Esophagus muscularis mucosa (tissue), 4 donors: ENCODE results near the gene RNPS1. TPM values are rescaled to one million over a fixed set of nuclear protein-coding genes. Genes with fewer than 3 reads are reported as not detected.

Source experiments
- DNase-seq: peaks from one replicate; pipeline ENCODE4 v3.0.0-alpha.2; 2017; ENCODE audit errors: extremely low spot score
- H3K27ac ChIP-seq, 4 donors: fragments of 200-600 bp; sonication (generic); replicated peaks in 1 of 4; 1 replicate in 3 of 4; 2 replicates in 1 of 4; pipeline ENCODE4 v1.5.1; 2016 to 2019; ENCODE audit warnings: mild to moderate bottlenecking in 1 of 4
- H3K27me3 ChIP-seq, 4 donors: fragments of 200-600 bp; sonication (generic); one replicate each; pipeline versions ENCODE4 v1.5.1 to v1.6.0; 2016 to 2019
- H3K36me3 ChIP-seq, 4 donors: fragments of 200-600 bp; sonication (generic); one replicate each; pipeline ENCODE4 v1.5.1; 2016 to 2019
- H3K4me1 ChIP-seq, 4 donors: fragments of 200-600 bp; sonication (generic); one replicate each; pipeline ENCODE4 v1.5.1; 2016 to 2019
- H3K4me3 ChIP-seq, 4 donors: fragments of 200-600 bp; sonication (generic); 1 replicate in 2 of 4; 2 replicates in 2 of 4; pipeline ENCODE4 v1.5.1; 2016 to 2019; ENCODE audit warnings: mild to moderate bottlenecking in 4 of 4, moderate library complexity in 1 of 4
- H3K9me3 ChIP-seq, 4 donors: fragments of 200-600 bp; sonication (generic); 1 replicate in 3 of 4; 2 replicates in 1 of 4; pipeline ENCODE4 v1.5.1; 2016 to 2019
- CTCF ChIP-seq, 3 experiments: fragments of 200-600 bp in 2 of 3; fragments of 450-650 bp in 1 of 3; sonication (generic) in 2 of 3; IDR thresholded peaks; one replicate each; pipeline ENCODE4 v1.5.1; 2017 to 2019; ENCODE audit warnings: antibody characterized with exemption in 3 of 3, mild to moderate bottlenecking in 2 of 3, moderate library complexity in 1 of 3
- EP300 ChIP-seq: sonication (generic); formaldehyde crosslinking; IDR thresholded peaks from one replicate; pipeline ENCODE4 v1.6.1; 2017; ENCODE audit warnings: antibody characterized with exemption
- POLR2A ChIP-seq: fragments of 450-650 bp; IDR thresholded peaks from one replicate; pipeline ENCODE4 v1.6.1; 2017; ENCODE audit warnings: antibody characterized with exemption, moderate library complexity, mild to moderate bottlenecking, low read depth
- POLR2AphosphoS5 ChIP-seq, 2 donors: sonication (generic); formaldehyde crosslinking; IDR thresholded peaks; one replicate each; pipeline ENCODE4 v1.6.1; 2017; ENCODE audit warnings: antibody characterized with exemption in 2 of 2
- WGBS: methylation state at CpG from one replicate; pipeline ENCODE4 v1.1.5; 2018; 5-methylcytosine and 5-hydroxymethylcytosine counted together
- intact Hi-C: fragments of 100-400 bp; cut with DNase I; formaldehyde crosslinking; loops from one replicate; pipeline ENCODE4 v1.15.1; 2023
- total RNA-seq, 4 donors: library from RNA; depleted of rRNA; stranded (reverse); fragments of >200 nt; gene quantifications; one replicate each; pipeline versions ENCODE4 v1.1.0 to v1.2.1, GENCODE V29; 2016

Gene RNPS1
- total RNA-seq, 4 donors from 2014 or later, result 114 to 179 (median 151) TPM

- Histone ChIP-seq H3K27ac (no peak overlapping the region), H3K27me3 (no peaks in the 10 kb centered on the region), H3K9me3 (no peaks in the 10 kb centered on the region), H3K36me3 (peaks cover 11 to 69% (median 36%) of the 10 kb centered on the region in 4 donors), H3K4me3 (no peak overlapping the region), H3K4me1 (peaks cover 0 to 6% (median 0%) of the 10 kb centered on the region in 4 donors)
- no peak for DNase-seq
- intact Hi-C loops, result no loop called here
- TF ChIP-seq POLR2A (no peak), EP300 (no peak), POLR2AphosphoS5 (IDR thresholded peaks at IDR 0.05) (no peak), CTCF (IDR thresholded peaks at IDR 0.05) (no peak)
- WGBS, result 78% methylated on average over 22 of the region's 26 CpGs
Observed at GRCh38 chr16:2276368-2277195, 8.7 kb upstream of the RNPS1 start.

- Histone ChIP-seq H3K4me3 (no peak overlapping the region), H3K27me3 (no peaks in the 10 kb centered on the region), H3K9me3 (no peaks in the 10 kb centered on the region), H3K27ac (no peak overlapping the region), H3K4me1 (peaks cover 0 to 15% (median 2%) of the 10 kb centered on the region in 4 donors), H3K36me3 (peaks cover 10 to 60% (median 28%) of the 10 kb centered on the region in 4 donors)
- TF ChIP-seq POLR2A, result no peak
- no peak for TF ChIP-seq POLR2AphosphoS5 (IDR thresholded peaks at IDR 0.05)
- TF ChIP-seq CTCF (IDR thresholded peaks at IDR 0.05), result no peak
- TF ChIP-seq EP300, result no peak
- intact Hi-C loops, result no loop called here
- 80% methylated on average over 12 of the region's 30 CpGs for WGBS
- no peak for DNase-seq
Observed at GRCh38 chr16:2275476-2276367, 7.8 kb upstream of the RNPS1 start.

- intact Hi-C loops, result no loop called here
- WGBS, result 91% methylated on average over 8 of the region's 10 CpGs
- TF ChIP-seq EP300 (no peak), POLR2AphosphoS5 (IDR thresholded peaks at IDR 0.05) (no peak), POLR2A (no peak), CTCF (IDR thresholded peaks at IDR 0.05) (no peak)
Observed at GRCh38 chr16:2273931-2274330, 6.0 kb upstream of the RNPS1 start.

GRCh38 chr16:2273484-2273883, 5.6 kb upstream of the RNPS1 start:
- Histone ChIP-seq H3K4me3 (no peak overlapping the region), H3K27ac (no peak overlapping the region), H3K27me3 (no peaks in the 10 kb centered on the region), H3K9me3 (no peaks in the 10 kb centered on the region), H3K4me1 (peaks cover 10 to 36% (median 24%) of the 10 kb centered on the region in 4 donors), H3K36me3 (peaks cover 7 to 38% (median 16%) of the 10 kb centered on the region in 4 donors)
- DNase-seq, result no peak
- TF ChIP-seq POLR2A (no peak), CTCF (IDR thresholded peaks at IDR 0.05) (no peak), POLR2AphosphoS5 (IDR thresholded peaks at IDR 0.05) (no peak), EP300 (no peak)
- intact Hi-C loops, result no loop called here
- WGBS, result 78% methylated on average over 6 of the region's 16 CpGs

More at GRCh38 chr16:2273931-2274330, 6.0 kb upstream of the RNPS1 start:
- Histone ChIP-seq H3K4me1 (peaks cover 10 to 33% (median 20%) of the 10 kb centered on the region in 4 donors), H3K27me3 (no peaks in the 10 kb centered on the region), H3K27ac (no peak overlapping the region), H3K36me3 (peaks cover 7 to 43% (median 19%) of the 10 kb centered on the region in 4 donors), H3K9me3 (no peaks in the 10 kb centered on the region), H3K4me3 (no peak overlapping the region)
- DNase-seq, result no peak
